Uterus (tissue), 2 donors: ENCODE measurements around the gene CDCP2.

Experiments
- CTCF ChIP-seq, 4 experiments: fragments of 200-600 bp in 2 of 4; fragments of 450-650 bp in 2 of 4; sonication (generic) in 2 of 4; IDR thresholded peaks; one replicate each; pipeline ENCODE4 v1.5.1; 2016 to 2019; ENCODE audit warnings: antibody characterized with exemption in 4 of 4, mild to moderate bottlenecking in 2 of 4, moderate library complexity in 1 of 4
- POLR2A ChIP-seq, 2 donors: fragments of 450-650 bp; IDR thresholded peaks; one replicate each; pipeline ENCODE4 v1.6.1; 2016; ENCODE audit warnings: antibody characterized with exemption in 2 of 2, mild to moderate bottlenecking in 1 of 2, moderate library complexity in 1 of 2

DNA sequence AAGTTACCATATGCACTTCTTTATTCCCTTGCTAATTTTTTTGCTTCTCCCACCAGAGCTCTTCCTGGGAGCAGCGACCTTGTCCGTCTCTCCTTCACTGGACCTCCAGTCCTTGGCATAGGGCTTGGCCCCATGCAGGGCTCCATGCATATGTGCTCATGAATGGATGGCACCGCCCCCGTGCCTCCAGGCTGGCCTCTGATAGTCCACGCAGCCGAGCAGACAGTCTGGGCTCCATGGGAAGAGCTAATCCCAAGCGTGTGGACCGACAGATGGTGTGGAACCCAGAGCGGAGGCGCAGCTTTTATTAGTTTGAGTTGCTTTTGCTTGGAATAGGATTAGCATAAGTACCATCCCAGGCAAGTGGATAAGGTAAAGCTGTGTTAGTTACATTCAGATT lies 41.8 kb downstream of the CDCP2 start:
- TF ChIP-seq CTCF (IDR thresholded peaks at IDR 0.05) (no peak), POLR2A (IDR thresholded peaks at IDR 0.05) (no peak)
